Esophagus squamous epithelium (tissue), 4 donors: ENCODE results near the gene EGFR.

ENCODE experiments used
- POLR2A ChIP-seq, 4 donors: fragments of 450-650 bp; IDR thresholded peaks; one replicate each; pipeline ENCODE4 v1.6.1; 2017; ENCODE audit warnings: antibody characterized with exemption in 4 of 4, mild to moderate bottlenecking in 4 of 4, moderate library complexity in 3 of 4
- TF ChIP-seq, protein P1 (sequence below), 6 experiments: fragments of 450-650 bp in 4 of 6; fragments of 200-600 bp in 2 of 6; sonication (generic) in 2 of 6; IDR thresholded peaks; one replicate each; pipeline ENCODE4 v1.5.1; 2016 to 2019; ENCODE audit warnings: antibody characterized with exemption in 6 of 6, mild to moderate bottlenecking in 4 of 6, moderate library complexity in 4 of 6

DNA sequence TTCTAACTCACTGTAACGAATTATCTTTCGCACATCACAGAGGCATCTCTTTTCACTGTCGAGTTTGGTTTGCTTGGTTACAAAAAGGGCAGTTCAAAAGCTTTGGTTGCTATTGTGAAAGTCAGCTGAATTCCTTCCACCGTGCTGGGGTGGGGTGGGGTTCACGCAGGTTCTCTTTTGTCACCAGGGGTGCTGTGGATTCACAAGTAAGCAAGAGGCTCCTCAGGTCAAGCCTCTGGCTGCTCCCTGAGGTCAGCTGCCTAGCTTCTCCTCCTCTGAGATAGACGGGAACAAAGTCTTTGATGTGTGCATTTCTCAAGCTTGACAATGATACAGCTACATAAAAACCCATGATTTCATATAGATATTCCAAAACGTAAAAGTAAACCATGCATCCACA, 47.7 kb downstream of the EGFR start:
- TF ChIP-seq, protein P1, sequence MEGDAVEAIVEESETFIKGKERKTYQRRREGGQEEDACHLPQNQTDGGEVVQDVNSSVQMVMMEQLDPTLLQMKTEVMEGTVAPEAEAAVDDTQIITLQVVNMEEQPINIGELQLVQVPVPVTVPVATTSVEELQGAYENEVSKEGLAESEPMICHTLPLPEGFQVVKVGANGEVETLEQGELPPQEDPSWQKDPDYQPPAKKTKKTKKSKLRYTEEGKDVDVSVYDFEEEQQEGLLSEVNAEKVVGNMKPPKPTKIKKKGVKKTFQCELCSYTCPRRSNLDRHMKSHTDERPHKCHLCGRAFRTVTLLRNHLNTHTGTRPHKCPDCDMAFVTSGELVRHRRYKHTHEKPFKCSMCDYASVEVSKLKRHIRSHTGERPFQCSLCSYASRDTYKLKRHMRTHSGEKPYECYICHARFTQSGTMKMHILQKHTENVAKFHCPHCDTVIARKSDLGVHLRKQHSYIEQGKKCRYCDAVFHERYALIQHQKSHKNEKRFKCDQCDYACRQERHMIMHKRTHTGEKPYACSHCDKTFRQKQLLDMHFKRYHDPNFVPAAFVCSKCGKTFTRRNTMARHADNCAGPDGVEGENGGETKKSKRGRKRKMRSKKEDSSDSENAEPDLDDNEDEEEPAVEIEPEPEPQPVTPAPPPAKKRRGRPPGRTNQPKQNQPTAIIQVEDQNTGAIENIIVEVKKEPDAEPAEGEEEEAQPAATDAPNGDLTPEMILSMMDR (IDR thresholded peaks at IDR 0.05) = no peak
- no peak for TF ChIP-seq POLR2A (IDR thresholded peaks at IDR 0.05)
